ENCODE data around the gene IL18BP.

- TF ChIP-seq, protein P1, sequence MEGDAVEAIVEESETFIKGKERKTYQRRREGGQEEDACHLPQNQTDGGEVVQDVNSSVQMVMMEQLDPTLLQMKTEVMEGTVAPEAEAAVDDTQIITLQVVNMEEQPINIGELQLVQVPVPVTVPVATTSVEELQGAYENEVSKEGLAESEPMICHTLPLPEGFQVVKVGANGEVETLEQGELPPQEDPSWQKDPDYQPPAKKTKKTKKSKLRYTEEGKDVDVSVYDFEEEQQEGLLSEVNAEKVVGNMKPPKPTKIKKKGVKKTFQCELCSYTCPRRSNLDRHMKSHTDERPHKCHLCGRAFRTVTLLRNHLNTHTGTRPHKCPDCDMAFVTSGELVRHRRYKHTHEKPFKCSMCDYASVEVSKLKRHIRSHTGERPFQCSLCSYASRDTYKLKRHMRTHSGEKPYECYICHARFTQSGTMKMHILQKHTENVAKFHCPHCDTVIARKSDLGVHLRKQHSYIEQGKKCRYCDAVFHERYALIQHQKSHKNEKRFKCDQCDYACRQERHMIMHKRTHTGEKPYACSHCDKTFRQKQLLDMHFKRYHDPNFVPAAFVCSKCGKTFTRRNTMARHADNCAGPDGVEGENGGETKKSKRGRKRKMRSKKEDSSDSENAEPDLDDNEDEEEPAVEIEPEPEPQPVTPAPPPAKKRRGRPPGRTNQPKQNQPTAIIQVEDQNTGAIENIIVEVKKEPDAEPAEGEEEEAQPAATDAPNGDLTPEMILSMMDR (conservative IDR thresholded peaks at IDR 0.05; ENCODE audit: low read depth, low read length) = no peak
- no peak for TF ChIP-seq EZH2 (IDR thresholded peaks at IDR 0.05; ENCODE audit: borderline replicate concordance, low read depth, low read length, poor library complexity, severe bottlenecking)
Measured at GRCh38 chr11:71964641-71965040, 34.1 kb upstream of the IL18BP start.

Measured in A673 (cell line).